NOMO-1 (cell line): ENCODE data around the gene EDN2.
A peak's percentile ranks its signal among the peaks of the same experiment; 100 is the strongest.

ENCODE experiments used
- DNase-seq, 2 experiments: peaks; one replicate each; lab custom pipeline; 2025; ENCODE audit not compliant: unreplicated experiment in 2 of 2; lab: John Stamatoyannopoulos, UW

Gene EDN2

DNA sequence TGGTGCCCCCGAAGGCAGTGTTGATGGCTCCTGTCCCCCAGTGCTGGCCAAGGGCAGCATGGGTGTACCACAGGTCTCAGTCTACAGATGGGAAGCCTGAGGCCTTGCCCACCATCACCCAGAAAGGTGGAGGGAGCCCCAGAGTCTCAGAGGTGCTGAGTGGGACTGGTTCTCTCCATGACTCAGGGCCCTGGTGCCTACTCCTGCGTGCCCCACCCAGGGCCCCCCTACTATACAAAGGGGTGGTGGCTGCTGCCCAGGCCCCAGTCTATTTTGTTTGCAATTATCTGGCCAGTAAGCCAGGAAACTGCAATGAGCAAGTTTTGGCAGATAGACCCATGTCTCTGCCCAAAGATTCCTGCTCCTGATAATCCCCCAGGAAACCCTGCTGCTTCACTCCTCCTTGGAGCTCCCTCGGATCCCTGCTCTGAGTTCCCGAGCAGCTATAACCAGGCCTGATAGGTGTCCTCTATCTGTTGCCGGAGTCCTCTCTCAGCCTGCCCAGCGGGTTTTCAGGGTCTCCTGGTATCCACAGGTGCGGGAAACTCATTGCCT lies 41.7 kb downstream of the EDN2 start:
- DNase-seq, result no peak

DNA sequence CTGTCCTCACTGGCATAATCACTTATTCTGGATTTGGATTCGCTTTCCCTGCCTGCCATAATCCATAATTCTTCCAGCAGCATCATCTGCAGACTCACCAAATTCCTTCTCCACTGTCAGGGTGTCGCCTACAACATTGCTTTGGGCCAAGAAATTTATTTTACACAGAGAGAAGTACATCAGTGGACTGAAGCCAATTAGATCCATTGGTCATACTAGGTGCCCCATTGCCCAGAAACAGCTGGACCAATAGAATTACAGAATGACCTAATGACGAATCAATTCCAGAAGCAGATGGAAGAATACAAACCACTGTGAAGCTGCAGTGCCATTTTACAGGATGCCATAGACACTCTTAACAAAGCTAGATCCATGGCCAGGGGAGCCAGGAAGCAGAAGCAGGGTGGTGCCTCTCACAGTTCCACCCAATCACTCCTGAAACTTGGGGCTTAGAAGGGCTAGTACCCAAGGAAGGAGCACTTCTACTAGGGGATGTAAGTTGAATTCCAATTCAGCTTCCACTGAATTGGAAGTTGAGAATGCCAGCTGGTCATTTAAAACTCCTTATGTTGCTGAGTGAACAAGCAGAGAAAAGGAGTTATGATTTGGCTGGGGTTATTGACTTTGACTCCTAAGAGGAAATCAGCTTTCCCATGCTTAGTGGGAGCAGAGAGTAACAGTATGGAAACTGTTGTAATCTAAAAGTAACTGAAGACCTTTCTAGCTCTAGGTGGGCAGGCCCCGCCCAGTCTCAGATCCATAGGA lies 44.0 kb downstream of the EDN2 start:
- DNase-seq, result no peak

DNA sequence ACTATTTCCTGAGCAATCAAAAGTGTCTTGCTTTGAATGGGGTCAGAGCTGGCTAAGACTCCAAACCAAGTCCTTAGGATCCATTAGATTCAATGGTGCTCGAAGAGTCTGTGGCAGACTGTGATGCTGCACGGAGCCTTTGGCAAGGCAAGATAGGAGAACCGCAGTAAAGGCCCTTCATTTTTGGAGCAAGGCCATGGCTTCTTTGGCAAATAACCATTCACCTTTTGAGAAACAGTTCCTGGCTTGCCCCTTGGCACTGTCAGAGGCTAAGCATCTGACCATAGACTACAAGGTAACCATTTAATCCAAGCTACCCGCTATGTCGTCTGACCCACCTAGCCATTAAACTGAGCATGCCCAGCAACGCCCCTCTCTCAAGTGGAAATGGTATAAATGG lies 45.2 kb downstream of the EDN2 start:
- DNase-seq, result no peak

DNA sequence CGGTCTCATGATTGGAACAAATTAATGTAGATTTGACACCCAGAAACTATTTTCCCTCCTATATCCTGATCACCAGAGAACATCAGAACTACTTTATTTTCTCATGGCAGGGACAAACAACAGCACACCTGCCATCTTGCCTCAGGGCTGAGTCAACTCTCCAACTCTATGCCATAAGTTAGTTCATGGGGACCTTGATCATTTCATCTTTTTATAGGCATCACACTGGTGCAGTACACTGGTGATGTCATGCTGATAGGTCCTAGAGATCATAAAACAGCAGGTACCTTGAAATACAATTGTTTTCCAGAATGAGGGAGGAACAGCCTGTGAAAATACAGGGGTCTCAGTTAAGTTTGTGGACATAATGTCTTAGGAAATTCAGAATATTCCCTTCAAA lies 45.8 kb downstream of the EDN2 start:
- no peak for DNase-seq

DNA sequence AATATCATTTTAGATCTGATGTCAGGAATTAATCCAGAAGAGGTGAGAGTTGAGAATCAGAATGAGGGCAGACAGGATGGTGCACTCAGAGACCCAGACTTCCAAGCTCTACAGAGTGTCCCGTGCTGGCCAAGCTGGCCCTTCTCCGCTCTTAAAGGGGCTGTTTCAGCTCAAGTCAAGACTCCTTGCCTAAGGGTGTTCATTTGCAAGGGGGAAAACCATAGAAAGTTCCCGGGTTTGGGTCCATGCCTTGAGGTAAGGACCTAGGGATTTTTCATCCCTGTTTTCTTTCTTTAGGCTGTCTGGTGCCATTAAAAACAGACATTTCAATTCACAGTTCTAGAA lies 47.5 kb downstream of the EDN2 start:
- DNase-seq, result no peak

DNA sequence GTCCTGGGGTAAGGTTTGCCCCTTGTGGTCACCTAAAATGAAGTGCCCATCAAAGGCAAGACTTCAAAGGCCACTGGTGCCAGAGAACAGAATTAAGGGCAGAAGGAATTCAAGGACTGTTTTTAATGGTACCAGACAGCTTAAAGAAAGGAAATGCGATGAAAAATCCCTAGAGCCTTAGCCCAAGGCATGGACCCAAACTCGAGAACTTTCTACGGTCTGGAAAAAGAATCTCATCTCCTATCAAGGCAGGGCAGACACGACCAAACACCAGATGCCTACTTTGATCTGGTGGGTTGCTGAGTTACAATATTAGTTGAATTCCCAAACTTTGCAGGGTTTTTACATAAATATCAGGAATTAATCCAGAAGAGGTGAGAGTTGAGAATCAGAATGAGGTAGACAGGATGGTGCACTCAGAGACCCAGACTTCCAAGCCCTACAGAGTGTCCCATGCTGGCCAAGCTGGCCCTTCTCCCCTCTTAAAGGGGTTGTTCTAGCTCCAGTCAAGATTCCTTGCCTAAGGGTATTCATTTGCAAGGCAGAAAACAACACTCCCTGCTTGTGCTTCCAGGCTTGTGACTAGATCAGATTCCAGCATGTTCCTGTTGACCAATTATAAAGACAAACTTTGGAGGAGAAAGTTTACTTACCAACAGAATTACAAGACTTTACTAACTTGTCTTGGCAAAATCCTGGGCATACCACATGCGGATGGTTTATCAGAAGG lies 48.0 kb downstream of the EDN2 start:
- DNase-seq, result no peak

DNA sequence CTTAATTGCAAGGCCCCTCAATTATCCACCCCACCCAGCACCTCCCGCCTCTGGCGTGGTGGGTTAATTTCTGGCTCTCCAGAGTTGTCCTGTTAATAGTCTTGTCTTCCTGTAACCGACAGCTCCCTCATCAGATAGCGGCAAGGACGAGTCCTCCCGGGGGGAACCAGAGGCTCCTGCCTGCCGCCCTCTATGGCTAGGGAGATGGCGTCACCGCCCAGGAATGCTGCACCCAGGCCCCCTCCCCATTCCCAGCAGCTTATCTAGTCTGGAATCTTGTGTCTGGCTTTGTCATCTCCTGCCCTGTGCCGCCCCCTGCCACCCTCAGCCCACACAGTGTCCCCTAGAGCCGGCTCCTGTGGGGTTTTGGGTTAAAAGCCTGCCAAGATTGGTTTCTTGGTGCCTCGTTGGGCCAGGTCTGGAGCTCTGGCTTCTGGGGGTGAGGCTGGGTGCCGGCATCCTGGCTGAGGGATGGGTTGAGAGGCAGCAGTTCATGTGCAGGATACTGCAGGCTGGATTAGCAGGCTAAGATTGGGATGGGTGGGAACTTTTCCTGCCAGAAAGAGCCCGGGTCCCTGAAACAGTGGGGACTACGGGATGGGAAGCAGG lies 48.8 kb downstream of the EDN2 start:
- no peak for DNase-seq

DNA sequence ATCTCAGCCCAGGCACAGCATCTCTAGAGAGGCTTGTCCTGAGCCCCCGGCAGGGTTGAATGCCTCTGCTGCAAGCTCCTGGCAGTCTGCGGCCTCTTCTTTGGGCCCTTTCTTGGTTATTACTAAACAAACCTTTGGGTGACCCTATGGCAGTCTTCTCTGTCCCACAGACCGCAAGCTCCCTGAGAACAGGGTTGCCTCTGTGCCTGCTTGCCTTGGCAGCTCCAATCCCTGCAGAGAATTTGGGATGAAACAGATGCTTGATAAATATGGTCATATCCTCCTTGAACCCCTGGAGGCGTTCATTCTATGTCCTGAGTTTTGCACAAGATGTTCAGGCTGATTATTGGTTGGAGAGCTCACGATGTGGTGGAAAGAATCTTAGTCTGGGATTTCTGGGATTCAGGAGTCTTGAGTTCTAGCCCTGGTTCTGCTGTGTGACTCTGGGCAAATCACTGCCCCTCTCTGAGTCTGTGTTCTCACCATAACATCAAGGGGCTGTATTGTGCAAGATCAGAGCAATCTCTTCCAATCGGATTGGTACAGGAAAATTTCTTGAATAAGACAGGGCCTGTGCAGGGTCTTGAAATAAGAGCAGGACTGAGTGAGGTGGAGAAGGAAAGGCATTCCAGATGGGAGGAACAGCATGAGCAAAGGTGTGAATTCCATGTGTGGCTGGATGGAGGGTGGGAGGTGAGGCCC lies 49.6 kb downstream of the EDN2 start:
- no peak for DNase-seq

DNA sequence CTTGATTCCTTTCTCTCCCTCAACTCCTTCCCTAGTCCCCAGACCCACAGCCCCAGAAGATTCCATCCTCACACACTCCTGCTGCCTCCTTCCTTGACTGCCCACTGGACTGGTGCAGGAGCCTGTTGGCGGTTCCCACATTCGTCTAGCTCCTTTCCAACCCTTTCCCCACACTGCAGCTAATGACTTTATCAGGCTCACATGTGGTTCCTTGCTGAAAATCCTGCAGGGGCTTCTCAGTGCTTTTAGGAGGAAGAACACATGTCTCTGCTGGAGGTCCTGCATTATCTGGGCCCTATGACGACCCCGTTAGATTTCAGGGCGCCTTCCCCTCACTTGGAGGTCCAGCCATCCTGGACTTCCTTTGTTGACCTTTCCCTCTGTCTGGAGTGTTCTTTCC lies 50.2 kb downstream of the EDN2 start:
- no peak for DNase-seq

DNA sequence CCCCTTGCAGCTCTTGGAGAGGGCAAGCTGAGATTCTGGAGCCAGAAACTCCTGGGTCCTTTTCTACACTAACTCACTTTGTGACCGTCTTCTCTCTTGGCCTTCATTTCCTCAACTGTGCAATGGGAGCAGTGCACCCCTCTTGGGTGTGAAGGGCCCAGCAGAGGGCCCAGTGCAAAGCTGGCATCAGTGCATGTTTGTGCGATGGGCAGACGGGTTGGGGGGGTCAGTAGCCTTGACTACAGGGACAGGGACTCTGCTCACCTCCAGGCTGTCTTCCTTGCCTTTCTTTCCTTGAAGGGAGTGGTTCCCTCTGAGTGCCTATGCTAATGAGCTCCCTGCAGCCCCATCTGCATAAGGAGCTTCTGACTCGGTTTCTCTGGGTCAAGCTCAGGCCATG lies 51.0 kb downstream of the EDN2 start:
- no peak for DNase-seq

DNA sequence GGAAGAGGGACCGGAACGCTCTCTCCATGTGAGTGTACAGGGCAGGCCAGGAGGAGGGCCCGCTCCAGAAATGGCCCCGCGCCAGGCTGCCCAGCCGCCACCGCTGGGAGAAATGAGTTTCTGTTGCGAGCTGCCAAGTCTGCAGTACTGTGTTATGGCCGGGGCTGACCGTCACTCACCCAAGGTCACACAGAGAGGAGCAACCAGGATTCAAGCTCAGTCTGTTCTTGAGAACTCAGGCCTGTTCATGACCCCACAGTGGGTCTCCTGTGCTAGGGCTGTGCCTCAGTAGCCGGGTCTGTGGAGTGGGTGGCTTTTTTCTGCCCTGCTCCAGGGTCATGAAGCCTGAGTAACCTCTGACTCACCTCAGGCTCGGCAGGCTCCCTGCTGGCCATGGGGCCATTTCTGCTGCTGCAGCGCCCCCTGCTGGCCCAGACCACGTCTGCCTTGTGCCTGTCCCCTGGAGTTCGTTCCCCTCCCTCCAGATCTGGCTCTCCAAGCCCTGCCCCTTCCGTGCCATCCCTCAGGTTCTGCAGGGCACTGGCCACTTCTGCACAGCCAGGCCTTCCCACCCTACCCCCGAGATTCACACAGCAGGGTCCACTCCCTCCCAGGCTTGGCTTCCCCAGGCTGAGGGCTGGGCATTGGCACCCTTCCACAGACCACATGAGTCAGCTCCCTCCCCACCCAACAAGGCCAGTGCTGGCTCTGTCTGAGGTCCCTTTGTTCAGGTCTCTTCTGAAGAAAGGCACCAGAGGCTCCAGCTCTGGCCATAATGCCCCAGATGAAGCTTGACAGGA lies 51.8 kb downstream of the EDN2 start:
- peak; percentile 69 to 81 for DNase-seq

DNA sequence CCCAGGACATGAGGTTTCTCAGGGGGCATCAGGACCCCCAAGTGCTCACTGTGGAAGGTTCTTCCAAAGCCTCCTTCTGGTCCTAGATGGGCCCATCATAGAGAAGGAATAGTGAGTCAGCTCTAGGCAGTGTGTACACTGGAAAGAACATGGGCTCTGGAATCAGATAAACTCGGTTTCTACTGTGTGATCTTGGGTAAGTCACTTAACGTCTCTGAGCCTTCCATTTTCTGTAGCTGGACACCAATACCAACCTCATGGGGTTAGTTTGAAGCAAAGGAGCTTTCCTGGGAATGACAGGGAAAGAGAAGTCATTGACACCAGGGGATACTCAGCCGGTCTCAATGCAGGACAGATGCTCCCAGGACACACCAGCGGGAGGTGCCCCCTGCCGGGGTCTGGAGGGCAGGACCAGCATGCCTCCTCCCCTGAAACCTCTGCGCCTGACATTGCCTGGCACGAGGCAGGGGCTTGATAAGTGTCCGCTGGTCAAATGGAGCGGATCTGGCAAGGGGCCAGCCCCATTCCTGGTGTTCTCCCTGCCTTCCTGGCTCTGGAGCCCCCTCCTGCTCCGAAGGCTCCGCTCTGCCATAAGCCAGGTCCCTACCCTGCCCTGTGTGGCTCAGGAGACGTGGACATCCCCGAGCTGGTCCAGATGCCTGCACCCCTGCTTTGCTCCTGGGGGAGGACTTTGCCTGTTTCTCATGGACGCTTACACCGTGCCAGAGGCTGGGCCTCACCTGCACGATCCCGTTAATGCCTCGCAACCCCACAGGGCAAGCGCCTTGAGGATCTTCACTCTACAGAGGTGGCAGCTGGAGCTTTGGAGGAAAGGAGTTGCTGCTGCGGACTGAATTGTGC lies 52.8 kb downstream of the EDN2 start:
- no peak for DNase-seq

DNA sequence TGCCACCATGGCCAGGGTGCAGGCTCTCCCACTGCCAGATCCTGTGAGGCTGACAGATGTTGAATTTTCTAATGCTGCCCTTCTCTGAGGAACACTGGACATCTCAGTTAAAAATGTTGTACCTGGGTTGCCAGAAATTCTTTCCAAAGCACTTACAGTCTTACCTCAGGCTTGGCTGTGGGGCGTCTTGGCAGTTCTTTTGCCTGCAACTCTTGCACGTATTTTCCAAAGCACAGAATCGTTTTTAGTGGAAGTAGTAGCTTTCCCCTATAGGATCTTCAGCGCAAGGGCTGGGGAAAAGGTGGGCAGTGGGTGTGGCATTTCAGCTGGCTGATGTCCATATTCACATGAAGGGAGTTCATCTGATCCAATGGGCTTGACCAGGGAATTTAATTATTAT lies 53.9 kb downstream of the EDN2 start:
- no peak for DNase-seq

DNA sequence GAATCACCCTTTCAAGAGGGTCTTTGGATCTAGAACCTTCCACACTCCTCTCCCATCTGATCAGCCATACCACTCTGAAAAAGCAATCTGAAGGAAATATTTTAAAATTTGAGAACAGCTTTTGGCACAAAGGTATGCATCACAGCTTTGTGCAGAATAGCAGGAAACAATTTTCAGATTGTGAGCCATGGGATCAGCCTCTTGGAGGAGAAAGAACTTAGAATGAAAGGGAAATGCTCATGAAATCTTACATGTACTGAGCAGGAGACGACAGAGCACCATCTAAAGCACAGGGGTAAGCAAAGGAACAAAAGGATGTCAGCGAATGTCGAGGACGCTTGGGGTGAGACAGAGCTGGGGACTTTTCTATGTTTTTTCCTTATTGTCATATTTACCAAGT lies 54.4 kb downstream of the EDN2 start:
- DNase-seq, result no peak

DNA sequence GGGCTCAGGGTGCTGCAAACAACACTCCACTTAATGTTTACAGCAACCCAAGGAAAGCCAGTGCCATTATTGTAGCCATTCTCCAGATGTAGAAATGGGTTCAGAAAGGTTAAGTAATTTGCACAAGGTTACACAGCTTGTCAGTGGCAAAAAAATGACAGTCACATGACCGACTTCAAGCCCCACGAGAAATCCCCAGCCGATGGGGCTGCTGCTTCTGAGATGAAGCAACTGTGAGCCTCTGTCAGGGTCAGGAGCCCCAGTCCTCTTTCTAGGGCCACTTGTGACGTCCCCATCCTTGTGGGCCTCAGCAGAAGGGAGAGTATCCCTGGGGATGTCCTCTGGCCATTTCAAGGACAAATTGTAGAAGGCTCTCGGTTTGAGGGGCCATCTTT lies 54.8 kb downstream of the EDN2 start:
- no peak for DNase-seq
